Fibroblast of skin of scalp (primary cell): ENCODE measurements around the gene IGLL5.
A peak's percentile ranks its signal among the peaks of the same experiment; 100 is the strongest.

Experiments
- DNase-seq: peaks from one replicate; pipeline ENCODE4 v3.0.0-alpha.2; 2013

The IGLL5 gene

GRCh38 chr22:22928666-22929380, 41.2 kb downstream of the IGLL5 start:
- DNase-seq: peak; percentile 42

GRCh38 chr22:22929381-22930221, 42.0 kb downstream of the IGLL5 start:
- DNase-seq: no peak

GRCh38 chr22:22930222-22930497, 42.5 kb downstream of the IGLL5 start:
- no peak for DNase-seq

GRCh38 chr22:22930571-22931556, 43.2 kb downstream of the IGLL5 start:
- no peak for DNase-seq

GRCh38 chr22:22931557-22932270, 44.1 kb downstream of the IGLL5 start:
- no peak for DNase-seq

DNA sequence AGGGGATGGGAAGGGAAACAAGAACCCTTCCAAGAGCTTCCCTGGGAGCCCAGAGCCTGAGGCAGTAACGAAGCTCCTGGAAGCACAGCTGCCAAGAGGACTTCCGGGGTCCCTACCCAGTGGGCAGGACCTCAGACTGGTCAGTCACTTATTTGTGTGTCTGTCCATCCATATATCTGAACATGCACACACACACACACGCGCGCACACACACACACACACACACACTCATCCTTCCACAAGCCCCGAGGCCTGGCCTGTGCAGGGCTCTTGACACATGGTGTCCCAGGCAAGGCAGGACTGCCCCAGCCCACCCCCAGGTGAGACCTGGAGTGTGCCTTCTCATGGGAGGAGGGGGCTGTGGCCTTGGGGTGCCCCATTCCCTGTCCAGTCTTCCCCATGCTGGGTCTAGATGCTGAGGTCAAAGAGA, 44.9 kb downstream of the IGLL5 start:
- DNase-seq: no peak

GRCh38 chr22:22933100-22933806, 45.6 kb downstream of the IGLL5 start:
- no peak for DNase-seq

DNA sequence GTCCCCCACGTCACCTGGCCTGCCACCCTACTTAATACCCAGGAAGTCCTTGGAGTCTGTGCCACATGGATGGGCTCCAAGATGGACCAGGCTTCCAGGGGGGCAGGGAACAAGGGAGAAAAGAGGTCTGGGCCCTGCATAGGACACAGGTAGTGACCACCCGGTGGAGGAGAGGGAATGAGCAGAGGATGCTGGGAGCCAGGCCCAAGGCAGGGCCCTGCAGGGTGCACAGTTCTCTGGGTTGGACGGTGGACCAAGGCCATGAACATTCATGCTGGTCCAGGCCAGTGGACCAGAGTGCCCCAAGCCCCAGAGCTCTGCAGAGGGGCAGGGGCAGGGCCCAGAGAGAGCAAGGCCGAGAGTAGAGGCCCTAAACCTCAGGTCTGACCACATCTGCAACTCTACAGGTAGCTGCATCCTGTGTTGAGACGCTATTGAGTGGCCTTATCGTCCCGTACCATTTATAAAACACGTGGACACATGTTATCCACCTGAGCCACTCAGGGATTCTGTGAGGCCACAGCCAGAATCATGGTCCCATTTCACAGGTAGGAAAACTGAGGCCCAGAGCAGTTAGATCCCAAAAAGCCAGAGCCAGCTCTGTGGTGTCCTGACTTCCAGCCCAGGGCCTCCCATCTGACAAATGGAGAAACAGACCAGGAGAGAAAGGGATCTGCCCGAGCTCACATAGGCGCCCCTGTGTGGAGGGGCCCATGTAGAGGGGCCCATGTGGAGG, 46.4 kb downstream of the IGLL5 start:
- no peak for DNase-seq

DNA sequence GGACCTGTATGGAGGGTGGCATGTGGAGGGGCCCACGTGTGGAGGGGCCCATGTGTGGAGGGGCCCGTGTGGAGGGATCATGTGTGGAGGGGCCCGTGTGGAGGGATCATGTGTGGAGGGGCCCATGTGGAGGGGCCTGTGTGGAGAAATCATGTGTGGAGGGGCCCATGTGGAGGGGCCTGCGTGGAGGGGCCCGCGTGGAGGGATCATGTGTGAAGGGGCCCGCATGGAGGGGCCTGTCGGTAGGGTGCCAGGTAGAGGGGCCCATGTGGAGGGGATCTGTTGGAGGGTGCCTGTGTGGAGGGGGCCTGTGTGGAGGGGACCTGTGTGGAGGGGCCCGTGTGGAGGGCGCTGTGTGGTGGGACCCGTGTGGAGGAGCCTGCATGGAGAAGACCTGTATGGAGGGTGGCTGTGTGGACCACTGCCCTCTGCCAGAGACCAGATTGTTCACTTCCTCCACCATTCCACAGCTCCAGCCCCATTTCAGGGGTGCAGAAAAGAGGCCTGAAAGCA, 47.0 kb downstream of the IGLL5 start:
- DNase-seq: no peak

- no peak for DNase-seq
These were observed 47.5 kb downstream of the IGLL5 start for GRCh38 chr22:22935056-22935545.

GRCh38 chr22:22935546-22936157, 48.0 kb downstream of the IGLL5 start:
- DNase-seq: no peak

DNA sequence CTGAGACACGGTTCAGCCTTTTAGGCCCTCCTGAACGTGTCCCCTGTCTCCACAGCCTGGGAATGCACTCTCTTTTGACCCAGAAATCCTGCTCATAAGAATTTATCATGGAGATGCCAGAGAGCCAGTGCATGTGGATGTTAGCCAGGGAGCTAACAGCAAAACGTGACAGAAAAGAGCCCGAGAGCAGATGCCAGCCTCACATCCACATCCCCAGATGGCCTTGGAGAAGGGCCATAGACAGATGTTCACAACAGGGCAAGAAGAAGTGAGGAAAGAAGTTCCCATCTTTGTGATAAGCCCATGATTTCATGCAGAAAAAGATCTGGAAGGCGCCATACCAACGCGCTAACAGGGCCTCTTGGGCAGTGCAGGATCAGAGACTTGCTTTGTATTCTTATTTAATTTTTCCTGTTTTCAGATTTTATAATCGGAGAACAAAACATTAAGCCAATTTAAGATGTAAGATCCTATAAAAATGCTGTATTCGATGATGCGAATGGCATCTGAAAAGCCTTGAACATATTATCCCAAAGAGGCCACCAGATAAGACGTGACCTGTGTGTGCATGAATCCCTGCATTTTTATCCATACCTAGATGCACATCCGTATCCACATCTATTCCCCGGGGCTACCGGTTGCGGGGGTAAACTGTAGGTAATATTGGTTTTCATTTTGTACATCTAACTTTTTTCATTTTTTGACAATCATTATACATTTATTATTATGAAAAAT, 48.7 kb downstream of the IGLL5 start:
- no peak for DNase-seq

- DNase-seq: no peak
These were observed 49.5 kb downstream of the IGLL5 start for GRCh38 chr22:22936915-22937656.

DNA sequence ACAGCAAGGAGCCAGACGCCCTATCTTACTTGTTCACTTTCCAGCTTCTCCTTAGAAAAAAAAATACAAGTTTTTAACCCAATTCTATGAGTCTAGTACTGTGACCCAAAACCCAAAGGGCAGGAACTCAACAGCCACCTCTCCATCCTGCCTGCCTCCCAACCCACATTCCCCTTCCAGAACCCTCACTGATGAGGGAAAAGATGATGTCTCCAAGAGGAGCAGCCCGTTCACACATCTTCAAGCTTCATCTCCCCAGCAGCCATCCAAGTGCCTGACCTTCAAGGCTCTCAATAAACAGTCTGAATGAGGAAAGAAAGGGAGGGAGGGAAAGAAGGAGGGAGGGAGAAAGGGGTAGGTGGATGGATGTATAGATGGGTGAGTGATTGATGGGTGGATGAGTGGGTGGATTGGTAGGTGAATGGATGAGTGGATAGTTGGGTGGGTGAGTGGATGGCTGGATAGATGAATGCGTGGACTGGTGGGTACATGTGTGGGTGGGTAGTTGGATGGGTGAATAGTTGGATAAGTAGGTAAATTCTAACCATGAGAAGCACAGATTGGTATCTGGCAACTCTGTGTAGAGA, 50.4 kb downstream of the IGLL5 start:
- no peak for DNase-seq

GRCh38 chr22:22938672-22939587, 51.3 kb downstream of the IGLL5 start:
- no peak for DNase-seq

- no peak for DNase-seq
These were observed 52.2 kb downstream of the IGLL5 start for GRCh38 chr22:22939588-22940368.
